Measurements from ENCODE around the gene GTPBP10.

Gene GTPBP10

GRCh38 chr7:90387470-90388240, 41.1 kb downstream of the GTPBP10 start:
- ChIA-PET POLR2A (interaction anchor here (0.6 kb wide), 1 partner anchor 16 kb away, joined by 3 read pairs; no protein-coding TSS in a partner anchor), CTCF (no interaction called here)
- no peak overlapping the region for H3K4me3 ChIP-seq (ENCODE audit: low read depth, low read length)
- DNase-seq (ENCODE audit: low read depth, low spot score) = no peak
- TF ChIP-seq CTCF (IDR thresholded peaks at IDR 0.05; ENCODE audit: insufficient read depth, low read length, missing control alignments) = no peak

GRCh38 chr7:90390926-90391325, 44.4 kb downstream of the GTPBP10 start:
- no peak overlapping the region for H3K4me3 ChIP-seq (ENCODE audit: low read depth, low read length)
- ChIA-PET CTCF (interaction anchor here (1.2 kb wide), 1 partner anchor 45 kb away, joined by 3 read pairs; no protein-coding TSS in a partner anchor), POLR2A (no interaction called here)
- TF ChIP-seq CTCF (IDR thresholded peaks at IDR 0.05; ENCODE audit: insufficient read depth, low read length, missing control alignments) = no peak
- no peak for DNase-seq (ENCODE audit: low read depth, low spot score)

GRCh38 chr7:90391488-90391887, 45.0 kb downstream of the GTPBP10 start:
- no peak overlapping the region for H3K4me3 ChIP-seq (ENCODE audit: low read depth, low read length)
- ChIA-PET POLR2A (no interaction called here), CTCF (no interaction called here)
- no peak for TF ChIP-seq CTCF (IDR thresholded peaks at IDR 0.05; ENCODE audit: insufficient read depth, low read length, missing control alignments)
- DNase-seq (ENCODE audit: low read depth, low spot score) = no peak

DNA sequence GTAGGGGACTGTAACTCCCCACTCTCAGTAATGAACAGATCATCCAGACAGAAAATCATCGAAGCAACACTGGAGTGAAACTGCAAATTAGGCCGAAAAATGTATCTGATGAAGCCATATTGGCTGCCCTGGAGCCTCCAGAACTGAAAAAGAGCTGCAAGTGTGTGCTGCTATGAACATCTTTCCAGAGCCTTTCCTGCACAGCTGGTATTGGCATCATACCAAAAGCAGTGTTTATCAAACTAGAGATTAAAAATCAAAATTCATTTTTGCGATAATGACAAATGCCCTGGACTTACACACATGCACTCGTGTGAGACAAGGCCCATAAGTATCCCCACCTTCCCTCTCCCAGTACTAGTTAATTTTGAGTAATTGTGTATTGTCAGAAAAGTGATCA, 49.9 kb downstream of the GTPBP10 start:
- CTCF ChIA-PET = no interaction called here
- TF ChIP-seq CTCF (IDR thresholded peaks at IDR 0.05; ENCODE audit: insufficient read depth, low read length, missing control alignments) = no peak
- no peak overlapping the region for H3K4me3 ChIP-seq (ENCODE audit: low read depth, low read length)
- no peak for DNase-seq (ENCODE audit: low read depth, low spot score)
- POLR2A ChIA-PET = no interaction called here

DNA sequence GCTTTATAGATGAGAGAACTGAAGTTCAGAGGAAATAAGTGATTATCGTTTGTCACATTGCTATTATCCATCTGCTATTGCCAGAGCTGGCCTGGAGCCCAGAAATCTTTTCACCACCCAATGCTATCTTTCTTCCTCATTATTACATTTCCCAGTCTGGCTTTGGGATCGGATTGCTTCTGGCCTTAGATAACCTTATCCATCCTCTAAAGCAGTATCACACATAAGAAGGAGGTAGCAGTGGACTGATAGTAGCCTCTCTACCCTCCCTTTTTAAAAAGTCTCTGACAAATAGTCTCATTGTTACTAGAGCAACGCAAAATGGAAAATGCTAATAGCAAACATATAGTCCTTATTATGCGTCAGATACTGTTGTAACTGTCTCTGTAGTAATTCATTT, 55.5 kb downstream of the GTPBP10 start:
- ChIA-PET CTCF (interaction anchor here (1.3 kb wide), 1 partner anchor 56 kb away, joined by 3 read pairs; the partner anchor contains the start of gene GTPBP10), POLR2A (no interaction called here)
- H3K4me3 ChIP-seq (ENCODE audit: low read depth, low read length) = no peak overlapping the region
- DNase-seq (ENCODE audit: low read depth, low spot score) = no peak
- no peak for TF ChIP-seq CTCF (IDR thresholded peaks at IDR 0.05; ENCODE audit: insufficient read depth, low read length, missing control alignments)

DNA sequence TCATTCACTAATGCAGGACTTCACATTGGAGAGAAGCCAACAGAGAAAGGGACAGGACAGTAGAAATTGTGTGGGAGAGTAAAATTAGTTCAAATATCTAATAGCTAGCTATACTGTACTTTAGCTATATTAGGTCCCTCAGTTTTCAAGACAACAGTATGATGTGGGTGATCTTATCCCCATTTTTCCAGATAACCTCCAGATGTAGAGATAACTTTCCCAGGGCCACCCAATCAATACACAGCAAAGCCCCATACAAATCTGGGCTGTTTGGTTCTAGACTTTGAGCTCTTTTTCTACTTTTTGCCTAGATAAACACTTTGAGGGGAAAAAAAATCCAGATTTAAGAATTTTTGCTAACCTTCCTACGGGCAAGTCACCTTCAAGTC, 56.3 kb downstream of the GTPBP10 start:
- CTCF ChIA-PET = interaction anchor here (1.3 to 1.9 kb wide), 3 partner anchors 9 to 56 kb away, joined by 4 to 9 read pairs (median 7); partner anchors contain the start of gene GTPBP10
- no peak for TF ChIP-seq CTCF (IDR thresholded peaks at IDR 0.05; ENCODE audit: insufficient read depth, low read length, missing control alignments)
- H3K4me3 ChIP-seq (ENCODE audit: low read depth, low read length) = peak overlapping the region; percentile 69
- POLR2A ChIA-PET = interaction anchor here (2.0 kb wide), 1 partner anchor 19 kb away, joined by 13 read pairs; no protein-coding TSS in a partner anchor
- no peak for DNase-seq (ENCODE audit: low read depth, low spot score)
